Activated T-helper 1 cell treated with anti-CD3 and anti-CD28 coated beads, Interleukin-12 subunit alpha, Interleukin-12 subunit beta, Interleukin-2, Interleukin-4 antibody, amounts not matched to agents 30 ng/mL and 10 ng/mL and 1 ng/mL, durations not matched to agents 14 hours and 24 hours and 36 hours (primary cell): ENCODE data around the gene FN1. TPM values are rescaled to one million over a fixed set of nuclear protein-coding genes. Genes with fewer than 3 reads are reported as not detected.

Source experiments
- DNase-seq: peaks from one replicate; pipeline ENCODE4 v3.0.0; 2021; ENCODE audit warnings: low spot score
- H3K27ac Mint-ChIP-seq: one replicate; pipeline ENCODE4 v1.8.0; 2021; ENCODE audit warnings: mild to moderate bottlenecking, mixed read lengths
- H3K27me3 Mint-ChIP-seq: one replicate; pipeline ENCODE4 v1.8.0; 2022; ENCODE audit warnings: mild to moderate bottlenecking, moderate library complexity, mixed read lengths; ENCODE audit not compliant: insufficient read depth
- H3K36me3 Mint-ChIP-seq: one replicate; pipeline ENCODE4 v1.8.0; 2021; ENCODE audit warnings: low read depth, mixed read lengths
- H3K4me1 Mint-ChIP-seq: one replicate; pipeline ENCODE4 v1.8.0; 2021; ENCODE audit warnings: low read depth, mixed read lengths
- H3K4me3 Mint-ChIP-seq: one replicate; pipeline ENCODE4 v1.8.0; 2021; ENCODE audit warnings: mild to moderate bottlenecking, moderate library complexity, mixed read lengths
- H3K9me3 Mint-ChIP-seq: one replicate; pipeline ENCODE4 v1.8.0; 2021; ENCODE audit warnings: mixed read lengths
- intact Hi-C: fragments of 100-400 bp; cut with micrococcal nuclease; formaldehyde crosslinking; loops from one replicate; pipeline ENCODE4 v1.15.1; 2024
- total RNA-seq: library from RNA; stranded (reverse); gene quantifications from 2 replicates; pipeline ENCODE4 v1.2.3, GENCODE V29; 2022

Gene FN1
- total RNA-seq, 1 donor from 2014 or later: 1.6 TPM

DNA sequence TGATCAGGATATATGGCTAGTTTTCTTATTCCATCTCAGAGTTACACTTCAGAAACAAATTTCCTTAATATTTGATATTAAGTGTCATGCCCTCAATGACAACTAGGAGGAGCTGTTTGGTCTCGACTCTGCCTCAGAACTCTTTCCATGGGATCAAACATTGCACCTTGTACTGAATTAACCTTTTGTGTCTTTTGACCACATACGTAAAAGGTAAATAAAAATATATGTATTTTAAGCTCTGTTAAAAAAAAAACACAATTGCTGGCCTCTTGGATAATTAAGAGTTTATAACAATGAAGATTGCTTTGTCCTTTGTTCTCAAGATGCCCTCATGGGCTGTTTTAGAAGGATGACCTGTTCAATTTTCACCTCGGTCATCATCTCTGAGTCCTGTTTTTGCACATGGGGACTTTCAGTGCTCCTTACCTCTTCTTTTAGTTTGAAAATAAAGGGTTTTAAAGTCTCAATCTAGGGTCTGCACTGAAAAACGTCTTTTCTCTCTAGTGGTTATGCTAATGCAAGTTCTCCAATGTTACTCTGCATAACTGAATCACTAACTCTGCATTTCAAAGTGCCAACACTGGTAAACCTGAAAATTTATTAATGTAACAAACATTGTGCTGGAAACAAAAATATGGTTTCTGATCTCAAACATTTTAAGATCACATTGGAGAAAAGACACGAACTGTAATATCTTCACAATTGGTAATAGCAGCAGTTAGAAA, 18.8 kb upstream of the FN1 start:
- H3K4me1 Mint-ChIP-seq: no peaks in the 10 kb centered on the region
- intact Hi-C loops: loop anchor here (1.0 kb wide), 2 partner anchors 466 to 477 kb away; no protein-coding TSS in a partner anchor
- H3K27me3 Mint-ChIP-seq: peaks cover 24% of the 10 kb centered on the region
- no peaks in the 10 kb centered on the region for H3K9me3 Mint-ChIP-seq
- H3K27ac Mint-ChIP-seq: no peak overlapping the region
- DNase-seq: no peak
- H3K4me3 Mint-ChIP-seq: no peak overlapping the region
- no peaks in the 10 kb centered on the region for H3K36me3 Mint-ChIP-seq

DNA sequence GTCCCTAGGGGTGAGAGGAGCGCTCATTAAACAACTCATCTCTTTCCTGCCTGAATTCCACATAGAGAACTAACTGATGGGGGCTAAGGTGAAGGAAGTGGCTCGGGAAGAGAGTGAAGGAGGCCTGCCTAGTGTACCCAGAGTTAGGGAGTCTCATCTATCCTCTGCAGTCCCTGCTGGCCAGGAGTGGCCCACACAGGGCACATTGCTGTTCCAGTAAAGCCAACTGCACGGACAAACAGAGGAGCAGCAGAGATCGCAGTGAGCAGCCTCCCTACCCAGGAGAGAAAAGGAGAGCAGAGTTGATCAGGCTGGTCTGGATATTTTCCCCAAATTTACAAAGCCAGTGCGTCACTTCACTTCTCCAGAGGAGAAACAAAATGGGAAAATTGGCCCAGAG, 16.9 kb upstream of the FN1 start:
- Mint-ChIP-seq H3K27me3 (peaks cover 24% of the 10 kb centered on the region), H3K4me1 (no peaks in the 10 kb centered on the region), H3K9me3 (no peaks in the 10 kb centered on the region), H3K4me3 (no peak overlapping the region), H3K36me3 (no peaks in the 10 kb centered on the region), H3K27ac (no peak overlapping the region)
- intact Hi-C loops: no loop called here
- no peak for DNase-seq

DNA sequence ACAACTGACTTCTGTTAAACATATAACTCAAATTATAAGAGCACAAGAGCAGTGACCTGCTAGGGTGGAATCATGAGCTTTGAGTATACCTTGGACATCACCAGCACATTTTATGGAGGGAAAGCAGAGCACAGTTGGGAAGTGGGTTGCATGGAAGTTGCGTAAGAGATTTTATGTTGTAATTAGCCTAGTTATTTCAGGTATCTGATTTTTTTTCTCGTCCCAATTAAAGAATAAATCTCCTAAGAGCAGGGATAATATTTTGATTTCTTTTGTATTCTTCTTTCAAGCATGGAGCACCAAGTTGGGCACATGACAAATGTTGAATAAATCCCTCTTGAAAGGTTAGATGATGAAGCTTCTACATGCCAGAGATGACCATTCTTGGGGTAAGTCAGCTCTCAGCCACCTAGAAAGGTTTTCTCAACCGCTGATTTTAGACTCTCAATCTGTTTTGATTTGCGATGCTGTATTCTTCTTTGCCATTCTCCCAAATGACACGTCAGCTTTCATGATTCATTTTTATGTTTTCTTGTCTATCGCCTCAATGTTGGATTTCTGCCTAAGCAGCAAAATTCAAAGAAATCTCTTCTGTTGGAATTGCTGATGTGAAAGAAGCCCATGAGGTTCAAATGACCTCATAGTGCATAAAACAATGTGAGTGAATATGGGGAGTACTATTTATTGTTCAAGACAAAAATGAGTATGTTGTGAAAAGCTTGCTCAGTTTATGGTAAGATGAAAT, 15.3 kb upstream of the FN1 start:
- intact Hi-C loops: no loop called here
- Mint-ChIP-seq H3K4me1 (no peaks in the 10 kb centered on the region), H3K36me3 (no peaks in the 10 kb centered on the region), H3K9me3 (no peaks in the 10 kb centered on the region), H3K27me3 (peaks cover 28% of the 10 kb centered on the region), H3K27ac (no peak overlapping the region), H3K4me3 (no peak overlapping the region)
- no peak for DNase-seq

DNA sequence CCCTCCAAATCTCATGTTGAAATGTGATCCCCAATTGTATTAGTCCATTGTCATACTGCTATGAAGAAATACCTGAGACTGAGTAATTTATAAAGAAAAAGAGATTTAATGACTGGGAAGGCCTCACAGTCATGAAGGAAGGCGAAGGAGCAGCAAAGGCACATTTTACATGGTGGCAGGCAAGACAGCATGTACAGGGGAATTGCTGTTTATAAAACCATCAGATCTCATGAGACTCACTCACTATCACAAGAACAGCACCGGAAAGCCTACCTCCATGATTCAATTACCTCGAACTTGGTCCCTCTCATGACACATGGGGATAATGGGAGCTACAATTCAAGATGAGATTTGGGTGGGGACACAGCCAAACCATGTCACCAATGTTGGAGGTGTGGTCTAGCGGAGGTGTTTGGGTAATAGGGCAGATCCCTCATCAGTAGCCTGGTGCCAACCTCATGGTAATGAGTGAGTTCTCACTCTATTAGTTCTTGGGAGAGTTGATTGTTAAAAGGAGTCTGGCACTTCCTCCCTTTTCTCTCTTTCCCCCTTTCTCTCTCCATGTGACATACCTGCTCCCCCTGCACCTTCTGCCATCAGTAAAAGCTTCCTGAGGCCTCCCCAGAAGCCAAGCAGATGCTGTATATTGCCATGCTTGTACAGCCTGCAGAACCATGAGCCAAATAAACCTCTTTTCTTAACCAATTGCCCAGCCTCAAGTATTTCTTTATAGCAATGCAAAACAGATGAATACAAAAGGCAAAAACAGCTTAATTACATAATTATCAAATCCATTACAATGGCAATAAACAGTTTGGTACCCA, 14.5 kb upstream of the FN1 start:
- no peak for DNase-seq
- H3K4me1 Mint-ChIP-seq: no peaks in the 10 kb centered on the region
- H3K27ac Mint-ChIP-seq: no peak overlapping the region
- H3K4me3 Mint-ChIP-seq: no peak overlapping the region
- peaks cover 28% of the 10 kb centered on the region for H3K27me3 Mint-ChIP-seq
- no peaks in the 10 kb centered on the region for H3K9me3 Mint-ChIP-seq
- intact Hi-C loops: no loop called here
- H3K36me3 Mint-ChIP-seq: no peaks in the 10 kb centered on the region

DNA sequence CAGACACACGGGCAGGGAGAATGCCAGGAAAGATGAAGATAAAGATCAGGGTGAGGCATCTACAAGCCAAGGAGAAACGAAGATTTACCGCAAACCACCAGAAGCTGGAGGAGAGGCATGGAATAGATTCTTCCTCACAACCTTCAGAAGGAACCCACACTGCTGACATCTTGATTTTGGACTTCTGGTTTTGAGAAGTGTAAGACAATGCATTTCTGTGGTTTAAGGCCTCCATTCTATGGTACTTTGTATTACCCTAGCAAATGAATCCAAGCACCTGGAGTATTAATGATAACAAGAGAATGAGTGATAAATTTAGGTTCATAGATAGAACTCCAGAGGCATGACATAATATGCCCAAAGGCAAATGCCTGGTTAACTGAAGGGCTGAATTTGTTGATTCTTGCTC, 11.8 kb upstream of the FN1 start:
- Mint-ChIP-seq H3K27ac (no peak overlapping the region), H3K9me3 (no peaks in the 10 kb centered on the region), H3K4me1 (no peaks in the 10 kb centered on the region), H3K27me3 (peaks cover 37% of the 10 kb centered on the region), H3K4me3 (no peak overlapping the region), H3K36me3 (no peaks in the 10 kb centered on the region)
- intact Hi-C loops: no loop called here
- DNase-seq: no peak

DNA sequence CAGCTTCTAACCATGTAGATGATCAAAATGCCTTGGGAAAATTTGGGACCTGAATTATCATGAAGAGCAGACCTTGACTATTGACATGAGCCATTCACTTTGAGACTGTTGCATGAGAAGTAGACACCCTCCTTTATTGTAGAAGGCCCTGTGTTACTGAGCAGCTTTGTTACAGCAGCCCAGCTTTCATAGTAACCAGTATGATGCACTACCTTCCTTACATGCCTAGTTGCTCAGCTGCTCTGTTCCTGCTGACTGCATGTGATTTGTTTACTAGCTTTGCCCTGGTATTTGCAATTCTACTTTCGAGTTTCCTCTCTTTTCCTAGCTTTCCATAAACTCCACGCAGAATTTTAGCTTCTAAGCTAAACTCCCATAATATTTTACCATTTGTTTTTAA, 11.2 kb upstream of the FN1 start:
- Mint-ChIP-seq H3K36me3 (no peaks in the 10 kb centered on the region), H3K4me1 (no peaks in the 10 kb centered on the region), H3K27ac (no peak overlapping the region), H3K27me3 (peaks cover 35% of the 10 kb centered on the region), H3K9me3 (no peaks in the 10 kb centered on the region), H3K4me3 (no peak overlapping the region)
- no peak for DNase-seq
- intact Hi-C loops: no loop called here

DNA sequence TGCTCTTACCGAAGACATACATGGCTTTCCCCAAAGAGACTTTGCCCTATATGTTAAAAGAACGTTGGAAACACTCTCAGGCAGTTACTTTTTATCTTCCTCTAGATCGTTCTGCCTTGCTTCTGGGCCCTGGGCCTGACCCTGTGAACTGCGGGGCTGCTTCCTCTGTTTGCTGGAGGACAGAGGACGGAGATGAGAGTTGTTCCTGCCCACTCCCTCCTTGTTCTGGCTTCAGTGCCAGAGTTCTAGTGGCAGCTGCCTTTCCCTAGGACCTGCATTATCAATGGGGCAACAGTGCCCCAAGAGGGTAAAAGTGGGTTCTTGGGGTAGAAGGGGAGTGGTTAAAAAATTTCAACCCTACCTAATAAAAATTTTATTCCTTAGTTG, 6.5 kb upstream of the FN1 start:
- Mint-ChIP-seq H3K27ac (no peak overlapping the region), H3K4me1 (no peaks in the 10 kb centered on the region), H3K36me3 (no peaks in the 10 kb centered on the region), H3K4me3 (no peak overlapping the region), H3K9me3 (no peaks in the 10 kb centered on the region), H3K27me3 (peaks cover 41% of the 10 kb centered on the region)
- intact Hi-C loops: no loop called here
- no peak for DNase-seq

DNA sequence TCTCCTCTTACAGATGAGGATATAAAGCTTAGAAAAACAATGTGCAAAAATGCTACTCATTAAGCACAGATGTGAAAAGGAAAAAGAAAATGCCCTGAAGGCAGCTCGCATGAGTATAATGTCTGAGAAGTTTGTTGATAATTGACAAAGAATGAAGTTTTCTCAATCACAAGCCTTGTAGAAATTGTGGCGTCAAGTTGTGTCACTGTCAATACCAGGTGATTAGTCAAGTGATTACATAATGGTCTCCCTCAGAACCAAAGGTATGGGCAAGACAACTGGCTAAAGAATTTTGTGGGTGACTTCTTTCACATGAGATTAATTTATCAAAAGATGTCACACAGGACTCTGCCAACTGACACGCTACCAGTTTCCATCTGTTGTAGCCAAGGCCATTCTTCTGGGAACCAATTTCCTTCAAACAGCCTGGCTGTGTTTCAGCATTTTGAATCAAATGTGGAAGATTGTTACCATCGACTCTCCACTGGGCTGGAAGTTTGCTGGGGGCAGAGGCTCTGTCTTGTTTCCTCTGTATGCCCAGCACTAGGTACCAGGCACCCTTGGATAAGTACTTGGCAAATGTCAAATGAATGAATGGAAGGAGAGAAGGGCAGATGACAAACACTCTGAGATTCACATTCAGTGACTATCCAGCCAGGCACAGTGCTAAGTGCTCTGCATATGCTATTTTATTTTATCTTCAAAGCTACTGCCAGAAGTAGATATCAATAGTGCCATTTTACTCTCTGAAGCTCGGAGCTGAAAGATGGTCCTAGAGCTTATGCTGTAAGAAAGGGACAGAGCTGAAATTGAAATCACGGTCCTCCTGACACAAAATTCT, 5.9 kb upstream of the FN1 start:
- no peaks in the 10 kb centered on the region for H3K36me3 Mint-ChIP-seq
- H3K27me3 Mint-ChIP-seq: peaks cover 46% of the 10 kb centered on the region
- intact Hi-C loops: no loop called here
- H3K27ac Mint-ChIP-seq: no peak overlapping the region
- no peak overlapping the region for H3K4me3 Mint-ChIP-seq
- peaks cover 6% of the 10 kb centered on the region for H3K4me1 Mint-ChIP-seq
- no peak for DNase-seq
- no peaks in the 10 kb centered on the region for H3K9me3 Mint-ChIP-seq

DNA sequence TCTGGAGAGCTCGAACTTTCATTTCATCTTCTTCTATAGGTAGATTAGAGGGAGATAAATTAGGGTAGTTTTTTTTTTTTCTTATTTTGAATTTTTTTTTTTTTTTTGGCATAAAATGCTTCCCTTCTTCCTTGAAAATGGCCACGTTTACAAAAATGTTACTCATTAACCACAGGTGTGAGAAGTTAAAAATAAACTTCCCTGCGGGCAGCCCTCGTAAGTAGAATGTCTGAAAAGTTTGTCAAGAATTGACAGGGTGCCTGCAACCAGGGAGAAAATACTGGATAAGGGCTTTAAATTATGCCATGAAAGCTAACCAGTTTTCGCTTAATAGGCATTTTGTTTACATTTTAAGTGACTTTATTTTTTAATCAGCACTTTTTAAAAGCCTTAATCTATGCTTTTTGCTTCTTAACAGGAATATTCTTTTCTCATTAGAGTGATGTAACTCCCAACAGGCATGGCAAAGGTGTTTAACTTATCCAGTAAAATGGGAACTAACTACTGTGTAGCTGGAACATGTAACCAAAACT, 4.2 kb upstream of the FN1 start:
- intact Hi-C loops: loop anchor here (5.0 kb wide), 1 partner anchor 633 kb away; the partner anchor contains the start of gene BARD1
- H3K4me1 Mint-ChIP-seq: peaks cover 11% of the 10 kb centered on the region
- DNase-seq: no peak
- H3K27me3 Mint-ChIP-seq: peaks cover 55% of the 10 kb centered on the region
- no peaks in the 10 kb centered on the region for H3K9me3 Mint-ChIP-seq
- no peak overlapping the region for H3K4me3 Mint-ChIP-seq
- H3K27ac Mint-ChIP-seq: no peak overlapping the region
- H3K36me3 Mint-ChIP-seq: no peaks in the 10 kb centered on the region

DNA sequence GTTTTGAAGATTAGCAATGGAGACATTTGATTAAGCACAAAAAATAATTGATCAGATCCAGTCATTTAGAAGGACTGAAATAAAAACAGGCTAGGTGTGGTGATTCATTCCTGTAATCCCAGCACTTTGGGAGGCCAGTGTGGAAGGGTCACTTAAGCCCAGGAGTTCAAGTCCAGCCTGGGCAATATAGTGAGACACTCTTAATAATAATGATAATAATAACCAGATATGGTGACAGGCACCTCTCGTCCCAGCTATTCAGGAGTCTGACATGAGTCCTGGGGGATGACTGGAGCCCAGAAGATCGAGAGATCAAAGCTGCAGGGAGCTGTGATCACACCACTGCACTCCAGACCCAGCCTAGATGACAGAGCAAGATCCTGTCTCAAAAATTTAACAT, 3.5 kb upstream of the FN1 start:
- H3K36me3 Mint-ChIP-seq: no peaks in the 10 kb centered on the region

DNA sequence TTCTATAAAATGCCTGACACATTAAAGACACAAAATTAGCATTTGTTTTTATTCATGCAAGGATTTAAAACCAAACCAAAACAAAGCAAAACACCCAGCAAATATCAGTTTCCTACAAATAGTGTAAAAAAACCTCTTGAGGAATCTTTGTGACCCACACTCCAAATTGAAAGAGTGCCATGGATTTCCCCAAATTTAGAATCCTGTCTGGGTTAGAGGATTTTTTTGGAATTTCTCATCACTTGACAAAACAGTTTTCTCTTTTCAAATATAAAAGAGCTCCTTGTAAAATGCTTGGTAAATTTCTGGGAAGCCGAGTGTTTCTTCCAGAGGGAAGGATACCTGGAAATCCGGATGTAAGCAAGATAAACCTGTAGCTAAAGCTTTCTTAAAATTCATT, 1.7 kb upstream of the FN1 start:
- Mint-ChIP-seq H3K4me3 (no peak overlapping the region), H3K36me3 (no peaks in the 10 kb centered on the region), H3K4me1 (peaks cover 11% of the 10 kb centered on the region), H3K9me3 (no peaks in the 10 kb centered on the region), H3K27me3 (peaks cover 66% of the 10 kb centered on the region), H3K27ac (no peak overlapping the region)
- intact Hi-C loops: loop anchor here (2.0 to 5.0 kb wide), 3 partner anchors 27 to 630 kb away; partner anchors contain the start of genes ATIC and BARD1
- no peak for DNase-seq

More for the DNA sequence above, 3.5 kb upstream of the FN1 start:
- no peak overlapping the region for H3K27ac Mint-ChIP-seq
- DNase-seq: no peak
- intact Hi-C loops: loop anchor here (5.0 kb wide), 1 partner anchor 632 kb away; the partner anchor contains the start of gene BARD1
- peaks cover 11% of the 10 kb centered on the region for H3K4me1 Mint-ChIP-seq
- H3K4me3 Mint-ChIP-seq: no peak overlapping the region
- H3K27me3 Mint-ChIP-seq: peaks cover 60% of the 10 kb centered on the region
- no peaks in the 10 kb centered on the region for H3K9me3 Mint-ChIP-seq
